ENCODE data around the gene DOK3.

DOK3 gene

DNA sequence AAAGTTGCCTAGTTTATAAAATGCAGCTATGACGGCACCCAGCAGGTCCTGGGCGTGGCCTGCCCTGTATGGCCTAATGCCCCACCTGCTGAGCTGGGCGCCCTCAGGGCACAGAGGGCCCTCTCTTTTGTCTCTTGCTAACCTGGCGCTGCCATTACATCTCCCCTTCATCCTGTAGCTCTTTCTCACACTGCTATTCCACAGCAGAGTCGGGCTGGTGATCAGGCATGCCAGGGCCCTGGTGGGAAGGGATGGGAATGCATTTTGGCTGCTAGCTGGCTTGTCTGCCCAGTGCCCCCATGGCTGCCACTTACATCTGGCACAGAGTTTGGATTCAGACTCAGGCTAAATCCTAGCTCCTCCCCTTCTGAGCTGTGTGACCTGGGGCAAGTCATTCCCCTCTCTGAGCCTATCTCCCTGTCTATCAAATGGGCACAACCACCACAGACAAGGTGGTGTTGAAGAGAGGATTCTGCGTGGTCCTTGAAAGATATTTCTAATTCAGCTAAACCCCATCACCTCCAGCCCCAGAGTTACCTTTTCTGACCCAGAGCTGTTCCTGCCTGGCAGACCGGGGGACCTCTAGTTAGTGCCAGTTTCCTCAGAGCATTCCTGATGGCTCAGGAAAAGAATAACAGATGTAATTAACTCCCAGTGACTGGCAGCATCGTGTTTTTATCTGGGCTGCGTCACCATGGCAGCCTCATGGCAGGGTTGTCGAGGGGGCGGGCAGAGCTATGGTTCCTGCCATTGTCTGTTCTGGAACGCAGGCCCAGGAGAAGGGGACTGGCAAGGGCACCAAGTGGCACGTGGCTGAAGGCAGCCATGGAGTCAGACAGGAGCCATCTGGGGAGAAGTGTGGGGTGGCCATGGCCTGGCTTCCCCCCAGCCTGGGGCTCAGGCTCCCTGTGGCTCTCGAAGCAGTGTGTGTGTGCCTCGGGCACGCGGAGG is 56.7 kb downstream of the DOK3 start:
- H4K20me1 ChIP-seq (ENCODE audit: insufficient read depth, low read length, poor library complexity, severe bottlenecking), result peaks cover 13% of the 10 kb centered on the region
- no peaks in the 10 kb centered on the region for H3K4me1 ChIP-seq (ENCODE audit: insufficient read depth, low read length, poor library complexity, severe bottlenecking)
- H3K4me2 ChIP-seq (ENCODE audit: low read depth, low read length, poor library complexity, severe bottlenecking), result no peak overlapping the region
- no peak overlapping the region for H3K4me3 ChIP-seq (ENCODE audit: low read length, poor library complexity, severe bottlenecking)
- TF ChIP-seq, protein P1, sequence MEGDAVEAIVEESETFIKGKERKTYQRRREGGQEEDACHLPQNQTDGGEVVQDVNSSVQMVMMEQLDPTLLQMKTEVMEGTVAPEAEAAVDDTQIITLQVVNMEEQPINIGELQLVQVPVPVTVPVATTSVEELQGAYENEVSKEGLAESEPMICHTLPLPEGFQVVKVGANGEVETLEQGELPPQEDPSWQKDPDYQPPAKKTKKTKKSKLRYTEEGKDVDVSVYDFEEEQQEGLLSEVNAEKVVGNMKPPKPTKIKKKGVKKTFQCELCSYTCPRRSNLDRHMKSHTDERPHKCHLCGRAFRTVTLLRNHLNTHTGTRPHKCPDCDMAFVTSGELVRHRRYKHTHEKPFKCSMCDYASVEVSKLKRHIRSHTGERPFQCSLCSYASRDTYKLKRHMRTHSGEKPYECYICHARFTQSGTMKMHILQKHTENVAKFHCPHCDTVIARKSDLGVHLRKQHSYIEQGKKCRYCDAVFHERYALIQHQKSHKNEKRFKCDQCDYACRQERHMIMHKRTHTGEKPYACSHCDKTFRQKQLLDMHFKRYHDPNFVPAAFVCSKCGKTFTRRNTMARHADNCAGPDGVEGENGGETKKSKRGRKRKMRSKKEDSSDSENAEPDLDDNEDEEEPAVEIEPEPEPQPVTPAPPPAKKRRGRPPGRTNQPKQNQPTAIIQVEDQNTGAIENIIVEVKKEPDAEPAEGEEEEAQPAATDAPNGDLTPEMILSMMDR (conservative IDR thresholded peaks at IDR 0.05; ENCODE audit: low read length), result no peak
- no peak for TF ChIP-seq EZH2phosphoT487 (IDR thresholded peaks at IDR 0.05; ENCODE audit: borderline replicate concordance)
- no peaks in the 10 kb centered on the region for H3K36me3 ChIP-seq (ENCODE audit: insufficient read depth, low read length)
- H3K27me3 ChIP-seq (ENCODE audit: insufficient read depth, low read length, poor library complexity, severe bottlenecking), result no peaks in the 10 kb centered on the region
- H3F3A ChIP-seq (ENCODE audit: low read depth), result no peaks in the 10 kb centered on the region; the same call in 1 of the 2 replicates
- no peak overlapping the region for H3K9ac ChIP-seq (ENCODE audit: low read depth, low read length, poor library complexity, severe bottlenecking)
- no peak overlapping the region for H2AFZ ChIP-seq (ENCODE audit: low read length)
- H3K9me2 ChIP-seq (replicated peaks; ENCODE audit: low read depth, low read length), result no peaks in the 10 kb centered on the region
- no peaks in the 10 kb centered on the region for H3K9me3 ChIP-seq (ENCODE audit: insufficient read depth, low read depth, low read length)
- H3K79me2 ChIP-seq (ENCODE audit: insufficient read depth, low read length), result no peaks in the 10 kb centered on the region
